Tibial nerve (tissue), 4 donors: ENCODE data around the gene GRB10. TPM values are rescaled to one million over a fixed set of nuclear protein-coding genes. Genes with fewer than 3 reads are reported as not detected.
"Not testable (repeated sequence)": the region's sequence is repeated elsewhere in the genome, so short reads cannot be mapped to it uniquely, and the experiment has no call there.

Experiments
- DNase-seq, 2 donors: peaks; one replicate each; pipeline ENCODE4 v3.0.0-alpha.2; 2019; ENCODE audit warnings: low spot score in 2 of 2
- H3K27ac ChIP-seq, 4 donors: fragments of 200-600 bp; sonication (generic) in 3 of 4; one replicate each; pipeline ENCODE4 v1.5.1; 2017 to 2019; ENCODE audit warnings: mild to moderate bottlenecking in 1 of 4
- H3K27me3 ChIP-seq, 2 donors: fragments of 200-600 bp; sonication (generic) in 1 of 2; one replicate each; pipeline versions ENCODE4 v1.5.1 to v1.6.0; 2017 to 2019
- H3K36me3 ChIP-seq, 3 donors: fragments of 200-600 bp; sonication (generic); one replicate each; pipeline ENCODE4 v1.5.1; 2018 to 2019
- H3K4me1 ChIP-seq, 4 donors: fragments of 200-600 bp; sonication (generic) in 3 of 4; one replicate each; pipeline ENCODE4 v1.5.1; 2017 to 2019
- H3K4me3 ChIP-seq, 4 donors: fragments of 200-600 bp; sonication (generic) in 3 of 4; one replicate each; pipeline ENCODE4 v1.5.1; 2017 to 2019; ENCODE audit warnings: mild to moderate bottlenecking in 1 of 4, moderate library complexity in 1 of 4
- H3K9me3 ChIP-seq, 4 donors: fragments of 200-600 bp; sonication (generic) in 3 of 4; one replicate each; pipeline ENCODE4 v1.5.1; 2017 to 2019
- EP300 ChIP-seq, 2 donors: sonication (generic); formaldehyde crosslinking; IDR thresholded peaks; one replicate each; pipeline ENCODE4 v1.6.1; 2017; ENCODE audit warnings: antibody characterized with exemption in 2 of 2, mild to moderate bottlenecking in 1 of 2
- POLR2A ChIP-seq, 2 donors: fragments of 450-650 bp; IDR thresholded peaks; one replicate each; pipeline ENCODE4 v1.6.1; 2017; ENCODE audit warnings: antibody characterized with exemption in 2 of 2, mild to moderate bottlenecking in 2 of 2, moderate library complexity in 2 of 2
- WGBS, 2 donors: methylation state at CpG; one replicate each; pipeline ENCODE4 v1.1.5; 2018; 5-methylcytosine and 5-hydroxymethylcytosine counted together
- total RNA-seq, 4 donors: library from RNA; depleted of rRNA; stranded (reverse); fragments of >200 nt; gene quantifications; one replicate each; pipeline ENCODE4 v1.1.0, GENCODE V29; 2016
- TF ChIP-seq, protein P1 (sequence below), 5 experiments: fragments of 200-600 bp in 3 of 5; fragments of 450-650 bp in 2 of 5; sonication (generic) in 3 of 5; IDR thresholded peaks; one replicate each; pipeline ENCODE4 v1.5.1; 2016 to 2019; ENCODE audit warnings: antibody characterized with exemption in 5 of 5, mild to moderate bottlenecking in 3 of 5, moderate library complexity in 2 of 5

GRB10 gene
- total RNA-seq, 4 donors from 2014 or later, result 34.1 to 73.9 (median 56.0) TPM

DNA sequence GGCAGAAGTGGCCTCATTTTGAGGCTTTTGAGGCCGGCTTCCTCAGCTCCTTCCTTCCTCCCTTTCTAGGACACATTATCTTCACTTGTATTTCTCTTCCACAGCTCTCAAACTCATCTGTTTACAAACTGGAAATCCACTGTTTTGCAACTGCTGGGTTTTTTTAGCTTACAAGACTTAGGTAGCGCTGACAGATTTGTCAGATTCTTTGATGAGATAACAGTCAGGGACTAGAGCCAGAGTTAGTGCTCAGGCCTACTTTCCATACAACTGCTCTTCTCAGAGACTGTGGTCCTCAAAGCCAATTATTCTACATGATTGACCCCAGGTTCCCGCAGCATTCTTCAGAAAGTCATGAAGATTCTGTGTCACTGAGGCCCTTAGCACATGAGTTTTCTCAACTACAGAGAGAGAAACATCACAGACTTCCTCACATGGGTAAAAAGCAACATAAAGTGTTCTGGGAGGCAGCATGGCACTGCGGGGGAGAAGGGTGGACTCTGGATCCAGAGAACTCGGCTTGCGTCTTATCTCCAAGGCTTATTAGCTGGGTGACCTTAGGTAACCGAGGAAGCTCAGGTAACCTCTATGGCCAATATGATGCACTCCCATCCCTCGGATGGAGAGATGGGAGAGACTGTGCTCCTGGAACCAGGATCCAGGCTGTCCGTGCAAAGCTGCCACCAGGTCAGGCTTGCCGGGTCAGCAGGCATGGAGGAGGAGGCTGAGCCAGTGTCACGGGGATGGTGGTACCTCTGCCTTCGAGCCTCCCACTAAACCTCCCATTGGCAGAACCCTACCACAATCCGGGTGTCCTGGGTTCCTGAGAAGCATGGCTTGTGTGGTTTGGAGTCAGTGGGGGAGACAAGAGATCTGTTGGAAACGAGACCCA lies 228.0 kb downstream of the GRB10 start:
- no peaks in the 10 kb centered on the region for H3K9me3 ChIP-seq
- no peak overlapping the region for H3K27ac ChIP-seq
- H3K4me1 ChIP-seq, result no peaks in the 10 kb centered on the region
- WGBS, 2 donors, result 85 to 86% methylated on average over 14 of the region's 14 CpGs
- TF ChIP-seq EP300 (IDR thresholded peaks at IDR 0.05) (no peak), POLR2A (IDR thresholded peaks at IDR 0.05) (no peak)
- TF ChIP-seq, protein P1, sequence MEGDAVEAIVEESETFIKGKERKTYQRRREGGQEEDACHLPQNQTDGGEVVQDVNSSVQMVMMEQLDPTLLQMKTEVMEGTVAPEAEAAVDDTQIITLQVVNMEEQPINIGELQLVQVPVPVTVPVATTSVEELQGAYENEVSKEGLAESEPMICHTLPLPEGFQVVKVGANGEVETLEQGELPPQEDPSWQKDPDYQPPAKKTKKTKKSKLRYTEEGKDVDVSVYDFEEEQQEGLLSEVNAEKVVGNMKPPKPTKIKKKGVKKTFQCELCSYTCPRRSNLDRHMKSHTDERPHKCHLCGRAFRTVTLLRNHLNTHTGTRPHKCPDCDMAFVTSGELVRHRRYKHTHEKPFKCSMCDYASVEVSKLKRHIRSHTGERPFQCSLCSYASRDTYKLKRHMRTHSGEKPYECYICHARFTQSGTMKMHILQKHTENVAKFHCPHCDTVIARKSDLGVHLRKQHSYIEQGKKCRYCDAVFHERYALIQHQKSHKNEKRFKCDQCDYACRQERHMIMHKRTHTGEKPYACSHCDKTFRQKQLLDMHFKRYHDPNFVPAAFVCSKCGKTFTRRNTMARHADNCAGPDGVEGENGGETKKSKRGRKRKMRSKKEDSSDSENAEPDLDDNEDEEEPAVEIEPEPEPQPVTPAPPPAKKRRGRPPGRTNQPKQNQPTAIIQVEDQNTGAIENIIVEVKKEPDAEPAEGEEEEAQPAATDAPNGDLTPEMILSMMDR (IDR thresholded peaks at IDR 0.05), result no peak
- H3K4me3 ChIP-seq, result no peak overlapping the region
- no peaks in the 10 kb centered on the region for H3K27me3 ChIP-seq
- DNase-seq, result no peak
- no peaks in the 10 kb centered on the region for H3K36me3 ChIP-seq

GRCh38 chr7:50553973-50554372 lies 228.7 kb downstream of the GRB10 start:
- DNase-seq, result no peak
- Histone ChIP-seq H3K4me1 (no peaks in the 10 kb centered on the region), H3K27me3 (no peaks in the 10 kb centered on the region), H3K4me3 (no peak overlapping the region), H3K36me3 (no peaks in the 10 kb centered on the region), H3K9me3 (no peaks in the 10 kb centered on the region), H3K27ac (no peak overlapping the region)
- WGBS, 2 donors, result 55 to 56% methylated on average over 3 of the region's 3 CpGs
- TF ChIP-seq, protein P1 (IDR thresholded peaks at IDR 0.05), result no peak
- TF ChIP-seq EP300 (IDR thresholded peaks at IDR 0.05) (no peak), POLR2A (IDR thresholded peaks at IDR 0.05) (no peak)

GRCh38 chr7:50552921-50553320 lies 229.8 kb downstream of the GRB10 start:
- Histone ChIP-seq H3K9me3 (no peaks in the 10 kb centered on the region), H3K27me3 (no peaks in the 10 kb centered on the region), H3K4me1 (no peaks in the 10 kb centered on the region), H3K27ac (no peak overlapping the region), H3K36me3 (no peaks in the 10 kb centered on the region), H3K4me3 (no peak overlapping the region)
- DNase-seq, result no peak
- TF ChIP-seq POLR2A (IDR thresholded peaks at IDR 0.05), result no peak
- TF ChIP-seq EP300 (IDR thresholded peaks at IDR 0.05), result no peak
- TF ChIP-seq, protein P1 (IDR thresholded peaks at IDR 0.05), result no peak
- WGBS, 2 donors, result 13% methylated on average over 4 of the region's 4 CpGs

- DNase-seq, result no peak
- TF ChIP-seq POLR2A (IDR thresholded peaks at IDR 0.05) (no peak), EP300 (IDR thresholded peaks at IDR 0.05) (no peak)
- TF ChIP-seq, protein P1 (IDR thresholded peaks at IDR 0.05), result no peak
These were observed 230.6 kb downstream of the GRB10 start for GRCh38 chr7:50552139-50552538.

GRCh38 chr7:50545613-50546012 lies 237.1 kb downstream of the GRB10 start:
- WGBS, 2 donors, result 89% methylated on average over 4 of the region's 4 CpGs
- not testable (repeated sequence) for DNase-seq

More at GRCh38 chr7:50552139-50552538, 230.6 kb downstream of the GRB10 start:
- H3K4me1 ChIP-seq, result no peaks in the 10 kb centered on the region
- no peak overlapping the region for H3K4me3 ChIP-seq
- H3K27ac ChIP-seq, result no peak overlapping the region
- H3K9me3 ChIP-seq, result no peaks in the 10 kb centered on the region
- H3K36me3 ChIP-seq, result no peaks in the 10 kb centered on the region
- no peaks in the 10 kb centered on the region for H3K27me3 ChIP-seq
- 57 to 70% methylated on average over 4 of the region's 4 CpGs for WGBS, 2 donors

More at GRCh38 chr7:50545613-50546012, 237.1 kb downstream of the GRB10 start:
- H3K9me3 ChIP-seq, H3K36me3 ChIP-seq, H3K4me1 ChIP-seq, H3K27ac ChIP-seq, H3K27me3 ChIP-seq, H3K4me3 ChIP-seq: not testable (repeated sequence)
